Mammary epithelial cell (primary cell): ENCODE measurements around the gene TRANK1.
"Not testable (repeated sequence)": the region's sequence is repeated elsewhere in the genome, so short reads cannot be mapped to it uniquely, and the experiment has no call there.

ENCODE experiments used
- EZH2 ChIP-seq: IDR thresholded peaks from 2 replicates; pipeline ENCODE4 v1.6.1; 2012; ENCODE audit warnings: low read length, inconsistent platforms, borderline replicate concordance
- TF ChIP-seq, protein P1 (sequence below), 2 donors: IDR thresholded peaks in 1 of 2; conservative IDR thresholded peaks in 1 of 2; 2 replicates each; pipeline ENCODE4 v1.5.1; 2011 to 2012; ENCODE audit warnings: inconsistent platforms in 2 of 2, low read length in 2 of 2, mild to moderate bottlenecking in 2 of 2, control low read depth in 1 of 2, low read depth in 1 of 2; ENCODE audit not compliant: insufficient read depth in 1 of 2; ENCODE audit errors: extremely low read depth in 1 of 2

DNA sequence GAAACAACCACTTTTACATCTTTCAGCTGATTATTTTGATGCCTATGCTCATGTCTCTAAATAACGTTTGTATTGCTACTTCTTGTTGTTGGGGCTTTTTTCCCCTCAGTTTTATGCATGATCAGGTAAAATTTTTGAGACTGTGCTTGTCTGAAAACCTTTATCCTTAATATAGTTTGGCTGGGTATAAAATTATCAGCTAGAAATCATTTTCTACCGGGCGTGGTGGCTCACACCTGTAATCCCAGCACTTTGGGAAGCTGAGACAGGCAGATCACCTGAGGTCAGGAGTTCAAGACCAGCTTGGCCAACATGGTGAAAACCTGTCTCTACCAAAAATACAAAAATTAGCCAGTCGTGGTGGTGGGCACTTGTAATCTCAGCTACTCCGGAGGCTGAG lies 3.0 kb upstream of the TRANK1 start:
- TF ChIP-seq, protein P1, sequence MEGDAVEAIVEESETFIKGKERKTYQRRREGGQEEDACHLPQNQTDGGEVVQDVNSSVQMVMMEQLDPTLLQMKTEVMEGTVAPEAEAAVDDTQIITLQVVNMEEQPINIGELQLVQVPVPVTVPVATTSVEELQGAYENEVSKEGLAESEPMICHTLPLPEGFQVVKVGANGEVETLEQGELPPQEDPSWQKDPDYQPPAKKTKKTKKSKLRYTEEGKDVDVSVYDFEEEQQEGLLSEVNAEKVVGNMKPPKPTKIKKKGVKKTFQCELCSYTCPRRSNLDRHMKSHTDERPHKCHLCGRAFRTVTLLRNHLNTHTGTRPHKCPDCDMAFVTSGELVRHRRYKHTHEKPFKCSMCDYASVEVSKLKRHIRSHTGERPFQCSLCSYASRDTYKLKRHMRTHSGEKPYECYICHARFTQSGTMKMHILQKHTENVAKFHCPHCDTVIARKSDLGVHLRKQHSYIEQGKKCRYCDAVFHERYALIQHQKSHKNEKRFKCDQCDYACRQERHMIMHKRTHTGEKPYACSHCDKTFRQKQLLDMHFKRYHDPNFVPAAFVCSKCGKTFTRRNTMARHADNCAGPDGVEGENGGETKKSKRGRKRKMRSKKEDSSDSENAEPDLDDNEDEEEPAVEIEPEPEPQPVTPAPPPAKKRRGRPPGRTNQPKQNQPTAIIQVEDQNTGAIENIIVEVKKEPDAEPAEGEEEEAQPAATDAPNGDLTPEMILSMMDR (conservative IDR thresholded peaks at IDR 0.05 in 1 of 2, IDR thresholded peaks at IDR 0.05 in 1 of 2; ENCODE audit: extremely low read depth in 1 of 2, insufficient read depth in 1 of 2, low read depth in 1 of 2, low read length in 2 of 2): not testable (repeated sequence)
- TF ChIP-seq EZH2: not testable (repeated sequence)
